ENCODE data around the gene MIPEP. TPM values are rescaled to one million over a fixed set of nuclear protein-coding genes. Genes with fewer than 3 reads are reported as not detected.

The MIPEP gene
- total RNA-seq, 1 experiment from 2014 or later, result 25.4 TPM

DNA sequence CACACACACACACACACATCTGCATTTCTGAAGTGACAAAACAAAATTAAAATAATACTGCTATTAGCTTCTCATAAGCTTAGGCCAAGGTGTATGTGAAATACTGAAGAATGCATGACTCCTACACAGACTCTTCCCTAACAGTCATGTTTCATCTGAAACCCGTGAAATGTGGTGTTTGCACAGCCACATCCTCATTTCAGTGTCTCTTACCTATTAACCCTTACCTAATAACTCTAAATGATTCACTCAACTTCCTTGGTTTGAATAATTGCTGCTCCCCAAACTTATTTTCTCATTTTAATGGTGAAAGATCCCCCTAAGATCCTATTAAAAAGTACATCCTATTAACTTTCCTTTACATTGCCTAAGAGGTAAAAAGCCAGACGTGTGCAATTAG is 117.6 kb downstream of the MIPEP start:
- DNase-seq (ENCODE audit: low spot score), result no peak
- CTCF ChIA-PET, result no interaction called here
- Histone ChIP-seq H3K27ac (ENCODE audit: low read depth, low read length, poor library complexity, severe bottlenecking) (no peak overlapping the region), H3K36me3 (ENCODE audit: insufficient read depth, low read length, poor library complexity, severe bottlenecking) (no peaks in the 10 kb centered on the region), H3K4me1 (ENCODE audit: insufficient read depth, low read length, poor library complexity, severe bottlenecking) (no peaks in the 10 kb centered on the region), H3K9me3 (ENCODE audit: low read depth, low read length, poor library complexity, severe bottlenecking) (no peaks in the 10 kb centered on the region), H3K27me3 (replicated peaks; ENCODE audit: insufficient read depth, low read depth, low read length, poor library complexity) (no peaks in the 10 kb centered on the region), H3K4me3 (ENCODE audit: low read depth, low read length, poor library complexity, severe bottlenecking) (no peak overlapping the region)
- POLR2A ChIA-PET (ENCODE audit: low non-redundant PET), result no interaction called here
- TF ChIP-seq, protein P1, sequence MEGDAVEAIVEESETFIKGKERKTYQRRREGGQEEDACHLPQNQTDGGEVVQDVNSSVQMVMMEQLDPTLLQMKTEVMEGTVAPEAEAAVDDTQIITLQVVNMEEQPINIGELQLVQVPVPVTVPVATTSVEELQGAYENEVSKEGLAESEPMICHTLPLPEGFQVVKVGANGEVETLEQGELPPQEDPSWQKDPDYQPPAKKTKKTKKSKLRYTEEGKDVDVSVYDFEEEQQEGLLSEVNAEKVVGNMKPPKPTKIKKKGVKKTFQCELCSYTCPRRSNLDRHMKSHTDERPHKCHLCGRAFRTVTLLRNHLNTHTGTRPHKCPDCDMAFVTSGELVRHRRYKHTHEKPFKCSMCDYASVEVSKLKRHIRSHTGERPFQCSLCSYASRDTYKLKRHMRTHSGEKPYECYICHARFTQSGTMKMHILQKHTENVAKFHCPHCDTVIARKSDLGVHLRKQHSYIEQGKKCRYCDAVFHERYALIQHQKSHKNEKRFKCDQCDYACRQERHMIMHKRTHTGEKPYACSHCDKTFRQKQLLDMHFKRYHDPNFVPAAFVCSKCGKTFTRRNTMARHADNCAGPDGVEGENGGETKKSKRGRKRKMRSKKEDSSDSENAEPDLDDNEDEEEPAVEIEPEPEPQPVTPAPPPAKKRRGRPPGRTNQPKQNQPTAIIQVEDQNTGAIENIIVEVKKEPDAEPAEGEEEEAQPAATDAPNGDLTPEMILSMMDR (conservative IDR thresholded peaks at IDR 0.05; ENCODE audit: low read depth, low read length), result no peak
- TF ChIP-seq EZH2 (IDR thresholded peaks at IDR 0.05; ENCODE audit: borderline replicate concordance, low read depth, low read length, poor library complexity, severe bottlenecking), result no peak
- intact Hi-C loops (cut with micrococcal nuclease; ENCODE audit: unreplicated experiment), result no loop called here
- BruUV-seq (replicated peaks), result no TSS peak

DNA sequence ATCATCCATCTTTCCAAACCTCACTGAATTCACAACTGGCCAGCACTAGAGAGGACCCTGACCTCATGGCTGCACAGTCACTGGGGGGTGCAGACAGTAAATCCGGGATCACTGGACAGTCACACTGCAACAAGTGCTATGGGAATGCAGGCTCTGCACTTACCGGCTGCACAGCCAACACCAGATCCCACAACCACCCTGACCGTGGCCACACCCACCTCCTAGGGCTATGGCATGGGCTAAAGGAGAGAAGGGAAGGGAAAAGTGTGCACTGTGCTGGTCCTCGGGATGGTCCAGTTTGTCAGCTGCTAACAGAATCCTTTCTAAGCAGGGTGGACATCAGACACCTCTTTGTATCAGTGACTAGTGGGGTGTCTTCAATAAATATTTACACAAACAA is 118.2 kb downstream of the MIPEP start:
- H3K9me3 ChIP-seq (ENCODE audit: low read depth, low read length, poor library complexity, severe bottlenecking), result no peaks in the 10 kb centered on the region
- CTCF ChIA-PET, result no interaction called here

GRCh38 chr13:23770428-23770827 is 118.8 kb downstream of the MIPEP start:
- H3K4me3 ChIP-seq (ENCODE audit: low read depth, low read length, poor library complexity, severe bottlenecking), result no peak overlapping the region
- BruUV-seq (replicated peaks), result no TSS peak
- H3K27ac ChIP-seq (ENCODE audit: low read depth, low read length, poor library complexity, severe bottlenecking), result no peak overlapping the region
- H3K4me1 ChIP-seq (ENCODE audit: insufficient read depth, low read length, poor library complexity, severe bottlenecking), result no peaks in the 10 kb centered on the region
- no peaks in the 10 kb centered on the region for H3K27me3 ChIP-seq (replicated peaks; ENCODE audit: insufficient read depth, low read depth, low read length, poor library complexity)
- ChIA-PET CTCF (no interaction called here), POLR2A (ENCODE audit: low non-redundant PET) (no interaction called here)
- DNase-seq (ENCODE audit: low spot score), result no peak
- no peaks in the 10 kb centered on the region for H3K36me3 ChIP-seq (ENCODE audit: insufficient read depth, low read length, poor library complexity, severe bottlenecking)
- no peaks in the 10 kb centered on the region for H3K9me3 ChIP-seq (ENCODE audit: low read depth, low read length, poor library complexity, severe bottlenecking)
- TF ChIP-seq EZH2 (IDR thresholded peaks at IDR 0.05; ENCODE audit: borderline replicate concordance, low read depth, low read length, poor library complexity, severe bottlenecking), result no peak
- TF ChIP-seq, protein P1 (conservative IDR thresholded peaks at IDR 0.05; ENCODE audit: low read depth, low read length), result no peak
- intact Hi-C loops (cut with micrococcal nuclease; ENCODE audit: unreplicated experiment), result no loop called here

More for the DNA sequence above, 118.2 kb downstream of the MIPEP start:
- POLR2A ChIA-PET (ENCODE audit: low non-redundant PET), result no interaction called here
- no peak for TF ChIP-seq EZH2 (IDR thresholded peaks at IDR 0.05; ENCODE audit: borderline replicate concordance, low read depth, low read length, poor library complexity, severe bottlenecking)
- TF ChIP-seq, protein P1 (conservative IDR thresholded peaks at IDR 0.05; ENCODE audit: low read depth, low read length), result no peak
- no peaks in the 10 kb centered on the region for H3K27me3 ChIP-seq (replicated peaks; ENCODE audit: insufficient read depth, low read depth, low read length, poor library complexity)
- no peak overlapping the region for H3K27ac ChIP-seq (ENCODE audit: low read depth, low read length, poor library complexity, severe bottlenecking)
- no TSS peak for BruUV-seq (replicated peaks)
- no peak for DNase-seq (ENCODE audit: low spot score)
- intact Hi-C loops (cut with micrococcal nuclease; ENCODE audit: unreplicated experiment), result no loop called here
- no peaks in the 10 kb centered on the region for H3K4me1 ChIP-seq (ENCODE audit: insufficient read depth, low read length, poor library complexity, severe bottlenecking)
- no peak overlapping the region for H3K4me3 ChIP-seq (ENCODE audit: low read depth, low read length, poor library complexity, severe bottlenecking)
- H3K36me3 ChIP-seq (ENCODE audit: insufficient read depth, low read length, poor library complexity, severe bottlenecking), result no peaks in the 10 kb centered on the region
